K562 (cell line): Measurements from ENCODE around the gene PRR23E.

Source experiments
- ARID1B ChIP-seq: fragments of 450-650 bp; IDR thresholded peaks from 2 replicates; pipeline ENCODE4 v1.6.1; 2016; ENCODE audit warnings: antibody characterized with exemption, mild to moderate bottlenecking, inconsistent platforms
- EP300 ChIP-seq: IDR thresholded peaks from 2 replicates; pipeline ENCODE4 v1.6.1; 2012; ENCODE audit warnings: low read length, improper control_type of control experiment
- POLR2AphosphoS5 ChIP-seq: IDR thresholded peaks from 2 replicates; pipeline ENCODE4 v1.6.1; 2011; ENCODE audit warnings: mild to moderate bottlenecking, low read depth, low read length, moderate library complexity; ENCODE audit not compliant: control insufficient read depth, insufficient read depth
- SMAD1 ChIP-seq: fragments of 150-350 bp; IDR thresholded peaks from 2 replicates; pipeline ENCODE4 v1.6.1; 2014; ENCODE audit warnings: low read length, low read depth; ENCODE audit not compliant: partially characterized antibody
- SMC3 ChIP-seq: conservative IDR thresholded peaks from 2 replicates; pipeline ENCODE4 v1.6.1; 2011; ENCODE audit warnings: low read depth, low read length, improper control_type of control experiment; ENCODE audit not compliant: insufficient read depth
- TFE3 ChIP-seq: fragments of 450-650 bp; formaldehyde crosslinking; IDR thresholded peaks from 2 replicates; pipeline ENCODE4 v1.4.0; 2020; ENCODE audit warnings: mild to moderate bottlenecking, mixed read lengths
- USF2 ChIP-seq: sonication (generic); formaldehyde crosslinking; IDR thresholded peaks from 2 replicates; pipeline ENCODE4 v1.5.0; 2020; ENCODE audit warnings: missing genetic modification reagents
- ZFPM2 ChIP-seq: fragments of 250-450 bp; sonication (Bioruptor Pico); IDR thresholded peaks from 2 replicates; pipeline ENCODE4 v1.5.1; 2022; ENCODE audit warnings: mild to moderate bottlenecking
- ZNF282 ChIP-seq: sonication (generic); formaldehyde crosslinking; IDR thresholded peaks from 2 replicates; pipeline ENCODE4 v1.8.1; 2023; ENCODE audit warnings: missing genetic modification reagents
- TF ChIP-seq, protein P1 (sequence below), 3 experiments: IDR thresholded peaks in 2 of 3; conservative IDR thresholded peaks in 1 of 3; 2 replicates each; pipeline ENCODE4 v1.5.1; 2011 to 2012; ENCODE audit warnings: low read length in 3 of 3, mild to moderate bottlenecking in 3 of 3, control low read depth in 2 of 3, improper control_type of control experiment in 1 of 3, inconsistent platforms in 1 of 3, low read depth in 1 of 3, mixed read lengths in 1 of 3, moderate library complexity in 1 of 3; ENCODE audit not compliant: insufficient read depth in 2 of 3
- TF ChIP-seq, protein P2 (sequence below): fragments of 450-650 bp; IDR thresholded peaks from 2 replicates; pipeline ENCODE4 v1.6.1; 2016; ENCODE audit warnings: low read depth

DNA sequence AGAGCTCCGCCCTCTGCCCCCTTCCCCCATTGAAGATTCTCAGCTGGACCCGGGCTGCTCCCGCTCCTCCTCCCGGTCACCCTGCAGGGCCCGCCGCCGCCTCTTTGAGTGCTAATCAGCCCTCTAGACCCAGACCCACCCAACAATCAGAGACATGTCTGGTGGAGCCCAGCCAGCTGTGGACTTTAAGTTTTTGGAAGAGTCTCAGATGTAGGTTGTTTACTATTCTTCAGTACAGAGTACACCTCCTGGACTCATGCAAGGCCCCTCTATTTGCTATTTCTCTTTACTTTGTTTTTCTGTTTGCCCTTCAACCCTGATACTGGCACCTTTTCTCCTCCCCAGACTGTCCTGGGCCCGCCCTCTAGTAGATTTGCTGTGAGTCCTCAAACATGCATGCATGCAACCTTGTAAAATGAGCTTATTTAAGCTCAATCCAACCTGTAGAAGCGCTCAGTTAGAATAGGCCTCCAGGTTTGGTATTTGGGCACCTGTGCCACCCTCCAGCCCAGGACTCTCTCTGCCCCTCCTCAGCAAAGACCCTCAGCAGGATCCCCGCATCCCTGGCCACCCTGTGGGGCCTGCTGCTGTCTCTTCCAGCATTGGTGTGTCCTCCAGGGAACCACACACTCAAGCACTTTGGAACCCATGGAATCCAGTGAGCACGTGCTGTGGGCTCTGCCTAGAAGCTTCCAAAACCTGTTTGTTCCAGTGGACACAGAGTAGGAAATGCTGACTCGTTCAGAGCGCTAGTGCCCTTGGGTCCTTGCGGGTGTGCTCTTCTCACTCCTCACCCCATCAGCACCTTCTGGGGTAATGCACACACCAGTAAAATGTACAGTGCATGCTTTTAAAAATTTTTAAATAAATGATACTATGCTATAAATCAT is 4.6 kb downstream of the PRR23E start:
- no peak for TF ChIP-seq EP300
- TF ChIP-seq, protein P1, sequence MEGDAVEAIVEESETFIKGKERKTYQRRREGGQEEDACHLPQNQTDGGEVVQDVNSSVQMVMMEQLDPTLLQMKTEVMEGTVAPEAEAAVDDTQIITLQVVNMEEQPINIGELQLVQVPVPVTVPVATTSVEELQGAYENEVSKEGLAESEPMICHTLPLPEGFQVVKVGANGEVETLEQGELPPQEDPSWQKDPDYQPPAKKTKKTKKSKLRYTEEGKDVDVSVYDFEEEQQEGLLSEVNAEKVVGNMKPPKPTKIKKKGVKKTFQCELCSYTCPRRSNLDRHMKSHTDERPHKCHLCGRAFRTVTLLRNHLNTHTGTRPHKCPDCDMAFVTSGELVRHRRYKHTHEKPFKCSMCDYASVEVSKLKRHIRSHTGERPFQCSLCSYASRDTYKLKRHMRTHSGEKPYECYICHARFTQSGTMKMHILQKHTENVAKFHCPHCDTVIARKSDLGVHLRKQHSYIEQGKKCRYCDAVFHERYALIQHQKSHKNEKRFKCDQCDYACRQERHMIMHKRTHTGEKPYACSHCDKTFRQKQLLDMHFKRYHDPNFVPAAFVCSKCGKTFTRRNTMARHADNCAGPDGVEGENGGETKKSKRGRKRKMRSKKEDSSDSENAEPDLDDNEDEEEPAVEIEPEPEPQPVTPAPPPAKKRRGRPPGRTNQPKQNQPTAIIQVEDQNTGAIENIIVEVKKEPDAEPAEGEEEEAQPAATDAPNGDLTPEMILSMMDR (IDR thresholded peaks at IDR 0.05 in 2 of 3, conservative IDR thresholded peaks at IDR 0.05 in 1 of 3; ENCODE audit: insufficient read depth in 2 of 3, low read depth in 1 of 3, low read length in 3 of 3) = no peak
- no peak for TF ChIP-seq SMC3
- TF ChIP-seq USF2 (CRISPR knock-in tag) = no peak
- TF ChIP-seq TFE3 = no peak
- no peak for TF ChIP-seq POLR2AphosphoS5
- no peak for TF ChIP-seq ZFPM2
- no peak for TF ChIP-seq ARID1B
- TF ChIP-seq, protein P2, sequence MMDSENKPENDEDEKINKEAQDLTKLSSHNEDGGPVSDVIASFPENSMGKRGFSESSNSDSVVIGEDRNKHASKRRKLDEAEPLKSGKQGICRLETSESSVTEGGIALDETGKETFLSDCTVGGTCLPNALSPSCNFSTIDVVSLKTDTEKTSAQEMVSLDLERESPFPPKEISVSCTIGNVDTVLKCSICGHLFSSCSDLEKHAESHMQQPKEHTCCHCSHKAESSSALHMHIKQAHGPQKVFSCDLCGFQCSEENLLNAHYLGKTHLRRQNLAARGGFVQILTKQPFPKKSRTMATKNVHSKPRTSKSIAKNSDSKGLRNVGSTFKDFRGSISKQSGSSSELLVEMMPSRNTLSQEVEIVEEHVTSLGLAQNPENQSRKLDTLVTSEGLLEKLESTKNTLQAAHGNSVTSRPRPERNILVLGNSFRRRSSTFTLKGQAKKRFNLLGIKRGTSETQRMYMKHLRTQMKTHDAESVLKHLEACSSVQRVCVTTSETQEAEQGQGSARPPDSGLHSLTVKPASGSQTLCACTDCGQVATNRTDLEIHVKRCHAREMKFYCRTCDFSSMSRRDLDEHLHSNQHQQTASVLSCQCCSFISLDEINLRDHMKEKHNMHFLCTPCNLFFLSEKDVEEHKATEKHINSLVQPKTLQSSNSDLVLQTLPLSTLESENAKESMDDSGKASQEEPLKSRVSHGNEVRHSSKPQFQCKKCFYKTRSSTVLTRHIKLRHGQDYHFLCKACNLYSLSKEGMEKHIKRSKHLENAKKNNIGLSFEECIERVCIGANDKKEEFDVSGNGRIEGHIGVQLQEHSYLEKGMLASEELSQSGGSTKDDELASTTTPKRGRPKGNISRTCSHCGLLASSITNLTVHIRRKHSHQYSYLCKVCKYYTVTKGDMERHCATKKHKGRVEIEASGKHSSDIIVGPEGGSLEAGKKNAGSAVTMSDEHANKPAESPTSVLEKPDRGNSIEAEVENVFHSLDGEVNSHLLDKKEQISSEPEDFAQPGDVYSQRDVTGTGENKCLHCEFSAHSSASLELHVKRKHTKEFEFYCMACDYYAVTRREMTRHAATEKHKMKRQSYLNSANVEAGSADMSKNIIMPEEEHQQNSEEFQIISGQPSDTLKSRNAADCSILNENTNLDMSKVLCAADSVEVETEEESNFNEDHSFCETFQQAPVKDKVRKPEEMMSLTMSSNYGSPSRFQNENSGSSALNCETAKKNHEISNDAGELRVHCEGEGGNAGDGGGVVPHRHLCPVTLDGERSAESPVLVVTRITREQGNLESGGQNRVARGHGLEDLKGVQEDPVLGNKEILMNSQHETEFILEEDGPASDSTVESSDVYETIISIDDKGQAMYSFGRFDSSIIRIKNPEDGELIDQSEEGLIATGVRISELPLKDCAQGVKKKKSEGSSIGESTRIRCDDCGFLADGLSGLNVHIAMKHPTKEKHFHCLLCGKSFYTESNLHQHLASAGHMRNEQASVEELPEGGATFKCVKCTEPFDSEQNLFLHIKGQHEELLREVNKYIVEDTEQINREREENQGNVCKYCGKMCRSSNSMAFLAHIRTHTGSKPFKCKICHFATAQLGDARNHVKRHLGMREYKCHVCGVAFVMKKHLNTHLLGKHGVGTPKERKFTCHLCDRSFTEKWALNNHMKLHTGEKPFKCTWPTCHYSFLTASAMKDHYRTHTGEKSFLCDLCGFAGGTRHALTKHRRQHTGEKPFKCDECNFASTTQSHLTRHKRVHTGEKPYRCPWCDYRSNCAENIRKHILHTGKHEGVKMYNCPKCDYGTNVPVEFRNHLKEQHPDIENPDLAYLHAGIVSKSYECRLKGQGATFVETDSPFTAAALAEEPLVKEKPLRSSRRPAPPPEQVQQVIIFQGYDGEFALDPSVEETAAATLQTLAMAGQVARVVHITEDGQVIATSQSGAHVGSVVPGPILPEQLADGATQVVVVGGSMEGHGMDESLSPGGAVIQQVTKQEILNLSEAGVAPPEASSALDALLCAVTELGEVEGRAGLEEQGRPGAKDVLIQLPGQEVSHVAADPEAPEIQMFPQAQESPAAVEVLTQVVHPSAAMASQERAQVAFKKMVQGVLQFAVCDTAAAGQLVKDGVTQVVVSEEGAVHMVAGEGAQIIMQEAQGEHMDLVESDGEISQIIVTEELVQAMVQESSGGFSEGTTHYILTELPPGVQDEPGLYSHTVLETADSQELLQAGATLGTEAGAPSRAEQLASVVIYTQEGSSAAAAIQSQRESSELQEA = no peak
- no peak for TF ChIP-seq SMAD1
- no peak for TF ChIP-seq ZNF282 (CRISPR knock-in tag)
